ENCODE data around the gene OSGEP. TPM values are rescaled to one million over a fixed set of nuclear protein-coding genes. Genes with fewer than 3 reads are reported as not detected.
A peak's percentile ranks its signal among the peaks of the same experiment; 100 is the strongest.

Gene OSGEP
- total and polyA plus RNA-seq, 2 of the 13 experiments (the other 11 are each of a cell fraction or from before 2014, with no cell fraction given): 39.7 to 41.1 TPM

- no peak; the same call in none of the 2 replicates for TF ChIP-seq ZNF142 (CRISPR knock-in tag; IDR thresholded peaks at IDR 0.05)
- no peak for TF ChIP-seq ZNF34 (CRISPR knock-in tag; IDR thresholded peaks at IDR 0.05; ENCODE audit: borderline replicate concordance)
- TF ChIP-seq ZNF780A (CRISPR knock-in tag; IDR thresholded peaks at IDR 0.05): peak; percentile 45; the same call in 1 of the 2 replicates
- 0 out of 2 replicates have a peak, but pooled peaks have one; percentile 62 for TF ChIP-seq PRMT3 (CRISPR knock-in tag; IDR thresholded peaks at IDR 0.05; ENCODE audit: borderline replicate concordance, low read depth)
- peak; percentile 95 for TF ChIP-seq KLF9 (CRISPR knock-in tag; IDR thresholded peaks at IDR 0.05; ENCODE audit: low read depth)
- no peak for TF ChIP-seq ATF5 (CRISPR knock-in tag; IDR thresholded peaks at IDR 0.05; ENCODE audit: low read depth)
- TF ChIP-seq NFAT5 (CRISPR knock-in tag; IDR thresholded peaks at IDR 0.05): no peak; the same call in 1 of the 2 replicates
- TF ChIP-seq ATF3 (CRISPR knock-in tag; IDR thresholded peaks at IDR 0.05): 0 out of 2 replicates have a peak, but pooled peaks have one; percentile 46
- TF ChIP-seq KDM3A (CRISPR knock-in tag; IDR thresholded peaks at IDR 0.05; ENCODE audit: low read depth): peak; percentile 74; the same call in 1 of the 2 replicates
- peak; percentile 67; the same call in 1 of the 2 replicates for TF ChIP-seq JUN (CRISPR knock-in tag; IDR thresholded peaks at IDR 0.05)
- no peak; the same call in 1 of the 2 replicates for TF ChIP-seq CTCF (CRISPR knock-in tag; IDR thresholded peaks at IDR 0.05)
- peak; percentile 80; the same call in 1 of the 2 replicates for TF ChIP-seq FOXC1 (CRISPR knock-in tag; IDR thresholded peaks at IDR 0.05; ENCODE audit: borderline replicate concordance)
- TF ChIP-seq EZH2 (conservative IDR thresholded peaks at IDR 0.05; ENCODE audit: low read depth, low read length): no peak
Observed at GRCh38 chr14:20461225-20462141, 6.9 kb upstream of the OSGEP start, which contains the start of gene PIP4P1 (continued).
